Measurements from ENCODE around the gene SGPP2.

- TF ChIP-seq POLR2A (IDR thresholded peaks at IDR 0.05) (no peak), CTCF (IDR thresholded peaks at IDR 0.05) (no peak), POLR2AphosphoS5 (IDR thresholded peaks at IDR 0.05) (no peak)
Observed at GRCh38 chr2:222436040-222436413, 11.7 kb downstream of the SGPP2 start.
